Panc1 (cell line): ENCODE results near the gene FAM117A. TPM values are rescaled to one million over a fixed set of nuclear protein-coding genes. Genes with fewer than 3 reads are reported as not detected.

ENCODE experiments used
- ATAC-seq: fragments of 200-7000 bp; cut with Tn5 transposase; 2 replicates; pipeline ENCODE4 v1.9.1; 2020; ENCODE audit warnings: mild to moderate bottlenecking, moderate library complexity
- BruUV-seq: library from RNA; stranded (reverse); fragments of 400-500 nt; replicated peaks from 2 replicates; lab custom pipeline; 2021; lab: Mats Ljungman, UMichigan
- CTCF ChIA-PET: fragments of 300-600 bp; sonication (Branson Sonifier 250); formaldehyde crosslinking; loops from one replicate; lab custom pipeline; 2022; ENCODE audit warnings: antibody characterized with exemption; lab: Charles Lee
- POLR2A ChIA-PET: fragments of 300-600 bp; sonication (Branson Sonifier 250); formaldehyde crosslinking; loops from one replicate; lab custom pipeline; 2022; ENCODE audit warnings: antibody characterized with exemption; lab: Charles Lee
- DNase-seq: peaks from one replicate; pipeline ENCODE4 v3.0.0-alpha.2; 2010; ENCODE audit warnings: low read depth, low spot score
- H3K27ac ChIP-seq: 2 replicates; pipeline ENCODE4 v1.5.1; 2011; ENCODE audit warnings: mild to moderate bottlenecking, low read length, inconsistent platforms
- H3K27me3 ChIP-seq: fragments of 200-500 bp; sonication (Bioruptor generic); 2 replicates; pipeline ENCODE4 v1.6.0; 2014; ENCODE audit warnings: low read length, inconsistent platforms; ENCODE audit not compliant: control insufficient read depth, insufficient read depth
- H3K36me3 ChIP-seq: fragments of 200-500 bp; sonication (Bioruptor generic); 2 replicates; pipeline ENCODE4 v1.5.1; 2014; ENCODE audit warnings: inconsistent platforms, mild to moderate bottlenecking, low read length, moderate library complexity; ENCODE audit not compliant: control insufficient read depth, insufficient read depth
- H3K4me1 ChIP-seq: 2 replicates; pipeline ENCODE4 v1.5.1; 2011; ENCODE audit warnings: inconsistent platforms, mild to moderate bottlenecking, low read length, moderate library complexity; ENCODE audit not compliant: control insufficient read depth, insufficient read depth
- H3K4me3 ChIP-seq, 2 experiments: 2 replicates each; pipeline ENCODE4 v1.5.1; 2011 to 2012; ENCODE audit warnings: low read depth in 2 of 2, low read length in 2 of 2, mild to moderate bottlenecking in 2 of 2, inconsistent platforms in 1 of 2, moderate library complexity in 1 of 2
- H3K9me3 ChIP-seq: fragments of 200-500 bp; sonication (Bioruptor generic); 2 replicates; pipeline ENCODE4 v1.5.1; 2014; ENCODE audit warnings: low read depth, mild to moderate bottlenecking, inconsistent platforms, low read length, moderate library complexity; ENCODE audit not compliant: control insufficient read depth, insufficient read depth
- POLR2AphosphoS5 ChIP-seq: IDR thresholded peaks from 2 replicates; pipeline ENCODE4 v1.6.1; 2012; ENCODE audit warnings: mild to moderate bottlenecking, low read depth, low read length, moderate library complexity
- SIN3A ChIP-seq: IDR thresholded peaks from 2 replicates; pipeline ENCODE4 v1.6.1; 2012; ENCODE audit warnings: low read depth, mild to moderate bottlenecking, low read length, moderate library complexity, borderline replicate concordance; ENCODE audit not compliant: insufficient read depth
- TCF7L2 ChIP-seq: IDR thresholded peaks from 2 replicates; pipeline ENCODE4 v1.6.1; 2011; ENCODE audit warnings: mild to moderate bottlenecking, low read depth, low read length, inconsistent platforms
- in situ Hi-C: cut with HindIII; loops from 2 replicates; pipeline ENCODE4 v1.10.0; 2016; ENCODE audit warnings: low sequenced_read_pairs, low pct_unique_long_range_greater_than_20kb
- intact Hi-C: fragments of 100-400 bp; cut with micrococcal nuclease; formaldehyde crosslinking; loops from one replicate; pipeline ENCODE4 v1.10.0; 2022; ENCODE audit not compliant: unreplicated experiment
- total RNA-seq: library from RNA; stranded (reverse); gene quantifications from one replicate; pipeline ENCODE4 v1.2.1, GENCODE V29; 2021; ENCODE audit not compliant: unreplicated experiment
- TF ChIP-seq, protein P1 (sequence below): fragments of 450-650 bp; IDR thresholded peaks from 2 replicates; pipeline ENCODE4 v1.5.1; 2017; ENCODE audit warnings: mild to moderate bottlenecking
- TF ChIP-seq, protein P2 (sequence below), 2 experiments: IDR thresholded peaks; 2 replicates each; pipeline ENCODE4 v1.6.1; 2011 to 2012; ENCODE audit warnings: low read depth in 2 of 2, control low read depth in 1 of 2, low read length in 1 of 2, mild to moderate bottlenecking in 1 of 2, moderate library complexity in 1 of 2; ENCODE audit not compliant: insufficient read depth in 1 of 2

FAM117A gene
- total RNA-seq, 1 experiment from 2014 or later: 8.0 TPM

DNA sequence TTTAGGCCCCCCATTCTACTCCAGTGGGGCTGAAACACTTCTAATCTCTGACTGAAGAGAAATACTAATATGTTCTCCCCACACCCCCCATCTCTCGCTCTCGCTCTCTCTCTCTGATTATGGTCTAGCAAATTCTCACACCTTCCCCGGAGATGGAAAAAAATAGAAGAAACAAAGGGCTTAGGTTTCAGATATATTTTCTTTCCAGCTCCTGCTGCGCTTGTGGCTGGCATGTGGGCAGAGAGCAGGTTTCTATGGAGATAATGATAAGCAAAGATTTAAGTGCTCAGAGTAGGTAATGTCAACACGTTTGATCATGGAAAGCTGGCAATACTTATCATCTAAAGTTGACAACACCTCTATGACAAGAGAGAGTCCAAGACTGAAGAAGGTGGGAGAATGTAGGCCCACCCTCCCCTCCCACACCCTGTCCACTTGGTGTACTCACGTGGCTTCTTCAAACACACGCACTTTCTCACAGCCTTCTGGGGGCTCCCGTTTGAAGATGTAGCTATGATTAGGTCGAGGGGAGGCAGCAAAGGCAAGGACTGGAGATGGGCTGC is 48.1 kb downstream of the FAM117A start:
- no peak for DNase-seq
- Histone ChIP-seq H3K9me3 (no peaks in the 10 kb centered on the region), H3K27ac (no peak overlapping the region), H3K27me3 (no peaks in the 10 kb centered on the region), H3K4me3 (no peak overlapping the region), H3K36me3 (no peaks in the 10 kb centered on the region), H3K4me1 (no peaks in the 10 kb centered on the region)
- intact Hi-C loops: no loop called here
- TF ChIP-seq, protein P1, sequence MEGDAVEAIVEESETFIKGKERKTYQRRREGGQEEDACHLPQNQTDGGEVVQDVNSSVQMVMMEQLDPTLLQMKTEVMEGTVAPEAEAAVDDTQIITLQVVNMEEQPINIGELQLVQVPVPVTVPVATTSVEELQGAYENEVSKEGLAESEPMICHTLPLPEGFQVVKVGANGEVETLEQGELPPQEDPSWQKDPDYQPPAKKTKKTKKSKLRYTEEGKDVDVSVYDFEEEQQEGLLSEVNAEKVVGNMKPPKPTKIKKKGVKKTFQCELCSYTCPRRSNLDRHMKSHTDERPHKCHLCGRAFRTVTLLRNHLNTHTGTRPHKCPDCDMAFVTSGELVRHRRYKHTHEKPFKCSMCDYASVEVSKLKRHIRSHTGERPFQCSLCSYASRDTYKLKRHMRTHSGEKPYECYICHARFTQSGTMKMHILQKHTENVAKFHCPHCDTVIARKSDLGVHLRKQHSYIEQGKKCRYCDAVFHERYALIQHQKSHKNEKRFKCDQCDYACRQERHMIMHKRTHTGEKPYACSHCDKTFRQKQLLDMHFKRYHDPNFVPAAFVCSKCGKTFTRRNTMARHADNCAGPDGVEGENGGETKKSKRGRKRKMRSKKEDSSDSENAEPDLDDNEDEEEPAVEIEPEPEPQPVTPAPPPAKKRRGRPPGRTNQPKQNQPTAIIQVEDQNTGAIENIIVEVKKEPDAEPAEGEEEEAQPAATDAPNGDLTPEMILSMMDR: no peak
- TF ChIP-seq POLR2AphosphoS5 (no peak), TCF7L2 (no peak), SIN3A (no peak)
- TF ChIP-seq, protein P2, sequence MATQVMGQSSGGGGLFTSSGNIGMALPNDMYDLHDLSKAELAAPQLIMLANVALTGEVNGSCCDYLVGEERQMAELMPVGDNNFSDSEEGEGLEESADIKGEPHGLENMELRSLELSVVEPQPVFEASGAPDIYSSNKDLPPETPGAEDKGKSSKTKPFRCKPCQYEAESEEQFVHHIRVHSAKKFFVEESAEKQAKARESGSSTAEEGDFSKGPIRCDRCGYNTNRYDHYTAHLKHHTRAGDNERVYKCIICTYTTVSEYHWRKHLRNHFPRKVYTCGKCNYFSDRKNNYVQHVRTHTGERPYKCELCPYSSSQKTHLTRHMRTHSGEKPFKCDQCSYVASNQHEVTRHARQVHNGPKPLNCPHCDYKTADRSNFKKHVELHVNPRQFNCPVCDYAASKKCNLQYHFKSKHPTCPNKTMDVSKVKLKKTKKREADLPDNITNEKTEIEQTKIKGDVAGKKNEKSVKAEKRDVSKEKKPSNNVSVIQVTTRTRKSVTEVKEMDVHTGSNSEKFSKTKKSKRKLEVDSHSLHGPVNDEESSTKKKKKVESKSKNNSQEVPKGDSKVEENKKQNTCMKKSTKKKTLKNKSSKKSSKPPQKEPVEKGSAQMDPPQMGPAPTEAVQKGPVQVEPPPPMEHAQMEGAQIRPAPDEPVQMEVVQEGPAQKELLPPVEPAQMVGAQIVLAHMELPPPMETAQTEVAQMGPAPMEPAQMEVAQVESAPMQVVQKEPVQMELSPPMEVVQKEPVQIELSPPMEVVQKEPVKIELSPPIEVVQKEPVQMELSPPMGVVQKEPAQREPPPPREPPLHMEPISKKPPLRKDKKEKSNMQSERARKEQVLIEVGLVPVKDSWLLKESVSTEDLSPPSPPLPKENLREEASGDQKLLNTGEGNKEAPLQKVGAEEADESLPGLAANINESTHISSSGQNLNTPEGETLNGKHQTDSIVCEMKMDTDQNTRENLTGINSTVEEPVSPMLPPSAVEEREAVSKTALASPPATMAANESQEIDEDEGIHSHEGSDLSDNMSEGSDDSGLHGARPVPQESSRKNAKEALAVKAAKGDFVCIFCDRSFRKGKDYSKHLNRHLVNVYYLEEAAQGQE (IDR thresholded peaks at IDR 0.05; ENCODE audit: insufficient read depth in 1 of 2, low read depth in 2 of 2, low read length in 1 of 2): no peak
- no peak; the same call in 1 of the 2 replicates for ATAC-seq
- no TSS peak for BruUV-seq
- in situ Hi-C loops: no loop called here
- CTCF ChIA-PET: no interaction called here
- POLR2A ChIA-PET: interaction anchor here (0.6 kb wide), 1 partner anchor 146 kb away, joined by 4 read pairs; no protein-coding TSS in a partner anchor

DNA sequence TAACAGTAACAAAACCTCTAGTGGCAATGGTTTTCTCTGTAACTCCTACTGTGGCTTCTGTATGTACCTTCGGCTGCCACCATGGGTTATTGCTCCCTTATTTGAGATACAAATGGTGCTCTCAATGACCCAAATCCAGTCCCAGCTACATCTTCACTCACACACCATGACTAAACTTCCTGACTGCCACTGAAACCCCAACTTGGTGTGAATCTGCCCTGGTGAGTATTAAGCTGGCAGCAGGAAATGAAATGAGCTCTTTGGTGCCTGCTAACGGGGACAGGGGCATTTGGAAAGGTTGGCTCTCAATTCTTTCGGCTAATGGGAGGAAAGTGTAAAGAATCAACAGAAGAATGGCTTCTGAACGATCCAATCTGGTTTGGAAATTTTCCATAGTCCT is 48.7 kb downstream of the FAM117A start:
- Histone ChIP-seq H3K36me3 (no peaks in the 10 kb centered on the region), H3K4me1 (no peaks in the 10 kb centered on the region), H3K4me3 (no peak overlapping the region), H3K27ac (no peak overlapping the region), H3K9me3 (no peaks in the 10 kb centered on the region), H3K27me3 (no peaks in the 10 kb centered on the region)
- no peak for DNase-seq
- CTCF ChIA-PET: no interaction called here
- TF ChIP-seq, protein P2 (IDR thresholded peaks at IDR 0.05; ENCODE audit: insufficient read depth in 1 of 2, low read depth in 2 of 2, low read length in 1 of 2): no peak
- TF ChIP-seq, protein P1: no peak
- no peak for TF ChIP-seq SIN3A
- TF ChIP-seq TCF7L2: no peak
- no peak for TF ChIP-seq POLR2AphosphoS5
- no TSS peak for BruUV-seq
- intact Hi-C loops (no loop called here), in situ Hi-C loops (no loop called here)
- ATAC-seq: no peak
- POLR2A ChIA-PET: interaction anchor here (0.6 kb wide), 1 partner anchor 146 kb away, joined by 4 read pairs; no protein-coding TSS in a partner anchor
